HCT116 (cell line): ENCODE data around the gene IRGQ. TPM values are rescaled to one million over a fixed set of nuclear protein-coding genes. Genes with fewer than 3 reads are reported as not detected.
A peak's percentile ranks its signal among the peaks of the same experiment; 100 is the strongest.

Experiments
- ATAC-seq: fragments of 200-7000 bp; cut with Tn5 transposase; 2 replicates; pipeline ENCODE4 v1.9.1; 2020; ENCODE audit warnings: mild to moderate bottlenecking, moderate library complexity
- BruUV-seq: library from RNA; stranded (reverse); fragments of 400-500 nt; replicated peaks from 2 replicates; lab custom pipeline; 2021; lab: Mats Ljungman, UMichigan
- CTCF ChIA-PET: fragments of 300-600 bp; sonication (Branson Sonifier 250); formaldehyde crosslinking; loops from one replicate; lab custom pipeline; 2021; ENCODE audit warnings: antibody characterized with exemption; lab: Charles Lee
- POLR2A ChIA-PET: fragments of 300-600, 350-600 bp; sonication (Branson Sonifier 250); formaldehyde crosslinking; loops from one replicate; lab custom pipeline; 2021; ENCODE audit warnings: antibody characterized with exemption; lab: Charles Lee
- RAD21 ChIA-PET, 2 experiments: fragments of 300-600 bp; sonication (Branson Sonifier 250); formaldehyde crosslinking; loops; one replicate each; lab custom pipeline; 2023; ENCODE audit warnings: low total read pairs in 2 of 2; ENCODE audit not compliant: uncharacterized antibody in 2 of 2, unreplicated experiment in 2 of 2, low non-redundant PET in 1 of 2; lab: Charles Lee
- DNase-seq: peaks from one replicate; pipeline ENCODE4 v3.0.0-alpha.2; 2010; ENCODE audit warnings: low read depth, low spot score
- H2AFZ ChIP-seq: fragments of 200-600 bp; shearing (Covaris generic), sonication (generic); 2 replicates; pipeline ENCODE4 v1.6.1; 2017; ENCODE audit warnings: low read depth, mixed run types, mixed read lengths, antibody characterized with exemption, low read length; ENCODE audit not compliant: poor library complexity, severe bottlenecking
- H3K27ac ChIP-seq: 2 replicates; pipeline ENCODE4 v1.5.1; 2012; ENCODE audit warnings: low read depth, low read length
- H3K27me3 ChIP-seq: fragments of 200-600 bp; sonication (generic); 2 replicates; pipeline ENCODE4 v1.6.1; 2016; ENCODE audit warnings: mixed run types, low read length, mixed read lengths; ENCODE audit not compliant: insufficient read depth
- H3K36me3 ChIP-seq, 2 experiments: fragments of 200-500 bp in 1 of 2; fragments of 200-600 bp in 1 of 2; sonication (Bioruptor generic) in 1 of 2; sonication (generic) in 1 of 2; 2 replicates each; pipeline versions ENCODE4 v1.5.1 to v1.6.1; 2014 to 2016; ENCODE audit warnings: low read length in 2 of 2, inconsistent platforms in 1 of 2, mixed read lengths in 1 of 2, mixed run types in 1 of 2; ENCODE audit not compliant: insufficient read depth in 2 of 2, control insufficient read depth in 1 of 2
- H3K4me1 ChIP-seq, 2 experiments: fragments of 200-600 bp in 1 of 2; sonication (generic) in 1 of 2; 2 replicates each; pipeline versions ENCODE4 v1.5.1 to v1.6.1; 2012 to 2017; ENCODE audit warnings: low read length in 2 of 2, inconsistent platforms in 1 of 2, mild to moderate bottlenecking in 1 of 2, mixed read lengths in 1 of 2, mixed run types in 1 of 2, moderate library complexity in 1 of 2; ENCODE audit not compliant: insufficient read depth in 2 of 2, control insufficient read depth in 1 of 2
- H3K4me2 ChIP-seq: fragments of 200-600 bp; sonication (generic); 2 replicates; pipeline ENCODE4 v1.6.1; 2017; ENCODE audit warnings: mixed run types, low read length, mixed read lengths
- H3K4me3 ChIP-seq, 2 experiments: fragments of 200-600 bp in 1 of 2; sonication (generic) in 1 of 2; replicated peaks in 1 of 2; 2 replicates each; pipeline ENCODE4 v1.5.1; 2011 to 2016; ENCODE audit warnings: low read length in 2 of 2, control low read depth in 1 of 2, low read depth in 1 of 2, mild to moderate bottlenecking in 1 of 2, mixed read lengths in 1 of 2, mixed run types in 1 of 2
- H3K79me2 ChIP-seq: fragments of 200-600 bp; sonication (generic); 2 replicates; pipeline ENCODE4 v1.6.1; 2017; ENCODE audit warnings: mild to moderate bottlenecking, mixed run types, low read length, moderate library complexity, mixed read lengths; ENCODE audit not compliant: insufficient read depth
- H3K9ac ChIP-seq: fragments of 200-600 bp; sonication (generic); 2 replicates; pipeline ENCODE4 v1.6.1; 2016; ENCODE audit warnings: low read length, mixed read lengths
- H3K9me2 ChIP-seq: fragments of 200-600 bp; sonication (generic), shearing (Covaris generic); 2 replicates; pipeline ENCODE4 v1.6.1; 2017; ENCODE audit warnings: mixed run types, mild to moderate bottlenecking, moderate library complexity; ENCODE audit not compliant: insufficient read depth
- H3K9me3 ChIP-seq, 2 experiments: fragments of 200-500 bp in 1 of 2; fragments of 200-600 bp in 1 of 2; sonication (Bioruptor generic) in 1 of 2; sonication (generic) in 1 of 2; 2 replicates each; pipeline ENCODE4 v1.6.1; 2014 to 2017; ENCODE audit warnings: low read length in 2 of 2, mixed read lengths in 2 of 2, inconsistent platforms in 1 of 2, low read depth in 1 of 2, mild to moderate bottlenecking in 1 of 2, mixed run types in 1 of 2, moderate library complexity in 1 of 2; ENCODE audit not compliant: control insufficient read depth in 1 of 2, insufficient read depth in 1 of 2
- H4K20me1 ChIP-seq: fragments of 200-600 bp; sonication (generic), shearing (Covaris generic); 2 replicates; pipeline ENCODE4 v1.6.1; 2017; ENCODE audit warnings: mixed run types, mild to moderate bottlenecking, moderate library complexity; ENCODE audit not compliant: insufficient read depth
- EGR1 ChIP-seq: IDR thresholded peaks from 2 replicates; pipeline ENCODE4 v1.6.1; 2012; ENCODE audit warnings: low read depth
- JUND ChIP-seq: IDR thresholded peaks from 2 replicates; pipeline ENCODE4 v1.6.1; 2012
- MAX ChIP-seq: IDR thresholded peaks from 2 replicates; pipeline ENCODE4 v1.6.1; 2012
- POLR2AphosphoS5 ChIP-seq: IDR thresholded peaks from 2 replicates; pipeline ENCODE4 v1.6.1; 2011; ENCODE audit warnings: mild to moderate bottlenecking, low read depth, low read length, moderate library complexity
- SP1 ChIP-seq: IDR thresholded peaks from 2 replicates; pipeline ENCODE4 v1.6.1; 2012; ENCODE audit warnings: low read depth
- SRF ChIP-seq: IDR thresholded peaks from 2 replicates; pipeline ENCODE4 v1.6.1; 2012; ENCODE audit warnings: low read depth
- intact Hi-C: fragments of 100-400 bp; cut with micrococcal nuclease; formaldehyde crosslinking; loops from 2 replicates; pipeline ENCODE4 v1.10.0; 2022
- total RNA-seq: library from RNA; stranded (reverse); gene quantifications from one replicate; pipeline ENCODE4 v1.2.1, GENCODE V29; 2021; ENCODE audit not compliant: unreplicated experiment

IRGQ gene
- total RNA-seq, 1 experiment from 2014 or later: 14.6 TPM

- peak within 1 kb of the TSS; percentile 53 for H2AFZ ChIP-seq
- H3K27ac ChIP-seq: peak within 1 kb of the TSS; percentile 70
- peak within 1 kb of the TSS; percentile 90 for H3K9ac ChIP-seq
- ATAC-seq (peak; percentile 99), DNase-seq (peak; percentile 98)
- peaks cover 11 to 14% of the 10 kb centered on the region in 2 experiments for H3K4me1 ChIP-seq
- H3K79me2 ChIP-seq: peaks cover 10% of the 10 kb centered on the region; the same call in 1 of the 2 replicates
- no peaks in the 10 kb centered on the region for H4K20me1 ChIP-seq
- H3K36me3 ChIP-seq: no peaks in the 10 kb centered on the region
- ChIA-PET RAD21 (no interaction called here), POLR2A (interaction anchor here (1.8 kb wide), 1 partner anchor 21 kb away, joined by 6 read pairs; the partner anchor contains the start of genes IRGQ and ZNF576)
- H3K27me3 ChIP-seq: no peaks in the 10 kb centered on the region
- H3K9me3 ChIP-seq: no peaks in the 10 kb centered on the region
- peak within 1 kb of the TSS; percentile 81 to 85 for H3K4me3 ChIP-seq
- H3K4me2 ChIP-seq: peak within 1 kb of the TSS; percentile 89
- no TSS peak for BruUV-seq
- no peaks in the 10 kb centered on the region for H3K9me2 ChIP-seq
- TF ChIP-seq POLR2AphosphoS5: peak; percentile 54; the same call in 1 of the 2 replicates
- no peak for TF ChIP-seq MAX
- TF ChIP-seq SRF: 0 out of 2 replicates have a peak, but pooled peaks have one; percentile 13
- TF ChIP-seq SP1: peak; percentile 41; the same call in 1 of the 2 replicates
- no peak for TF ChIP-seq JUND
- 0 out of 2 replicates have a peak, but pooled peaks have one; percentile 29 for TF ChIP-seq EGR1
- TF ChIP-seq, all 23 proteins: peak for 4
- CTCF ChIA-PET: interaction anchor here (0.7 to 1.2 kb wide), 2 partner anchors 19 to 20 kb away, joined by 3 read pairs; no protein-coding TSS in a partner anchor
- intact Hi-C loops: loop anchor here (1.0 kb wide), 1 partner anchor 21 kb away; the partner anchor contains the start of genes IRGQ and ZNF576
Measured at GRCh38 chr19:43575156-43575950, 20.6 kb downstream of the IRGQ start, which contains the start of the genes PINLYP and XRCC1. Gene PINLYP, plus strand, starts transcription at chr19:43575801. Its CDS starts 1,391 bp downstream, at chr19:43577192. Gene XRCC1, minus strand, starts transcription at chr19:43575527. Its CDS starts 69 bp downstream, at chr19:43575458.
